Lower leg skin (tissue), 4 donors: Measurements from ENCODE around the gene BCO1. TPM values are rescaled to one million over a fixed set of nuclear protein-coding genes. Genes with fewer than 3 reads are reported as not detected.

Experiments used
- DNase-seq, 2 donors: peaks; one replicate each; pipeline ENCODE4 v3.0.0-alpha.2; 2019; ENCODE audit warnings: low spot score in 2 of 2
- H3K4me3 ChIP-seq: fragments of 200-600 bp; sonication (generic); 2 replicates; pipeline ENCODE4 v1.5.1; 2017; ENCODE audit warnings: mild to moderate bottlenecking, low read depth; ENCODE audit not compliant: poor library complexity, severe bottlenecking
- CTCF ChIP-seq, 3 donors: fragments of 450-650 bp; IDR thresholded peaks; one replicate each; pipeline ENCODE4 v1.5.1; 2016; ENCODE audit warnings: antibody characterized with exemption in 3 of 3, mild to moderate bottlenecking in 3 of 3, moderate library complexity in 2 of 3
- POLR2A ChIP-seq, 2 donors: fragments of 450-650 bp; IDR thresholded peaks; one replicate each; pipeline ENCODE4 v1.6.1; 2016 to 2017; ENCODE audit warnings: antibody characterized with exemption in 2 of 2, mild to moderate bottlenecking in 1 of 2, moderate library complexity in 1 of 2
- WGBS, 2 donors: methylation state at CpG; one replicate each; pipeline ENCODE4 v1.1.5; 2018; 5-methylcytosine and 5-hydroxymethylcytosine counted together
- intact Hi-C: fragments of 100-400 bp; cut with DNase I; formaldehyde crosslinking; loops from one replicate; pipeline ENCODE4 v1.15.0; 2023; ENCODE audit warnings: low total_unique reads
- total RNA-seq, 4 donors: library from RNA; depleted of rRNA; stranded (reverse); fragments of >200 nt; gene quantifications; one replicate each; pipeline ENCODE4 v1.1.0, GENCODE V29; 2016

The BCO1 gene
- total RNA-seq, 4 donors from 2014 or later = 0.12 to 0.29 TPM; not detected in 2

- no peak overlapping the region for H3K4me3 ChIP-seq
- intact Hi-C loops = no loop called here
- no peak for DNase-seq
- 76 to 91% methylated on average over 6 of the region's 6 CpGs for WGBS, 2 donors
- TF ChIP-seq POLR2A (IDR thresholded peaks at IDR 0.05) (no peak), CTCF (IDR thresholded peaks at IDR 0.05) (no peak)
Observed at GRCh38 chr16:81335669-81336068, 97.2 kb downstream of the BCO1 start.

- intact Hi-C loops = no loop called here
- no peak overlapping the region for H3K4me3 ChIP-seq
- TF ChIP-seq CTCF (IDR thresholded peaks at IDR 0.05) (no peak), POLR2A (IDR thresholded peaks at IDR 0.05) (no peak)
- WGBS, 2 donors = 84 to 91% methylated on average over 5 of the region's 5 CpGs
- no peak for DNase-seq
Observed at GRCh38 chr16:81337097-81337496, 98.6 kb downstream of the BCO1 start.

Other genes with a start within 250 kb of the BCO1 start
- 10 to 100 TPM; 19.6 to 52.9 (median 32.6) TPM for gene CMC2, start 231.8 kb upstream of the BCO1 start, total RNA-seq
- gene CENPN, start 231.5 kb upstream of the BCO1 start, total RNA-seq = 1 to 10 TPM; 3.8 to 5.2 (median 4.9) TPM
- gene ATMIN, start 202.8 kb upstream of the BCO1 start, total RNA-seq = 10 to 100 TPM; 33.3 to 51.7 (median 41.9) TPM
- gene C16orf46, start 161.5 kb upstream of the BCO1 start, total RNA-seq = 1 to 10 TPM in 2 of 4 donors, under 1 TPM in 2; 0.54 to 2.5 (median 1.3) TPM
- gene GCSH, start 142.3 kb upstream of the BCO1 start, total RNA-seq = 10 to 100 TPM in 2 of 4 donors, 1 to 10 TPM in 2; 4.8 to 10.6 (median 7.7) TPM
- gene GAN, start 76.3 kb downstream of the BCO1 start, total RNA-seq = 100 to 1,000 TPM; 130 to 214 (median 157) TPM
- 100 to 1,000 TPM in 1 of 4 donors, 10 to 100 TPM in 3; 53.7 to 115 (median 77.4) TPM for gene CMIP, start 206.1 kb downstream of the BCO1 start, total RNA-seq